Immature natural killer cell (primary cell): ENCODE data around the gene MRPS25. TPM values are rescaled to one million over a fixed set of nuclear protein-coding genes. Genes with fewer than 3 reads are reported as not detected.

Experiments used
- DNase-seq, 3 donors: peaks; one replicate each; pipeline ENCODE4 v3.0.0; 2022; ENCODE audit warnings: mixed read lengths in 1 of 3
- H3K27ac Mint-ChIP-seq, 6 donors: one replicate each; pipeline ENCODE4 v1.8.0; 2020; ENCODE audit warnings: mixed read lengths in 6 of 6, mild to moderate bottlenecking in 5 of 6, inconsistent platforms in 4 of 6, moderate library complexity in 3 of 6
- H3K27me3 Mint-ChIP-seq, 3 donors: one replicate each; pipeline ENCODE4 v1.8.0; 2020 to 2021; ENCODE audit warnings: low read depth in 3 of 3, mild to moderate bottlenecking in 3 of 3, mixed read lengths in 3 of 3, moderate library complexity in 3 of 3, inconsistent platforms in 1 of 3
- H3K36me3 Mint-ChIP-seq, 3 donors: one replicate each; pipeline ENCODE4 v1.8.0; 2020; ENCODE audit warnings: mixed read lengths in 3 of 3, inconsistent platforms in 2 of 3, mild to moderate bottlenecking in 2 of 3
- H3K4me1 Mint-ChIP-seq, 2 donors: one replicate each; pipeline ENCODE4 v1.8.0; 2020; ENCODE audit warnings: inconsistent platforms in 2 of 2, mild to moderate bottlenecking in 2 of 2, mixed read lengths in 2 of 2, moderate library complexity in 1 of 2
- H3K4me3 Mint-ChIP-seq, 5 donors: one replicate each; pipeline ENCODE4 v1.8.0; 2020; ENCODE audit warnings: mild to moderate bottlenecking in 5 of 5, mixed read lengths in 5 of 5, inconsistent platforms in 3 of 5, moderate library complexity in 3 of 5
- H3K9me3 Mint-ChIP-seq, 6 donors: one replicate each; pipeline ENCODE4 v1.8.0; 2020; ENCODE audit warnings: mild to moderate bottlenecking in 6 of 6, mixed read lengths in 6 of 6, inconsistent platforms in 4 of 6, moderate library complexity in 3 of 6
- polyA plus RNA-seq, 3 donors: library from polyadenylated mRNA; unstranded; fragments of 300-500 nt; fragmentation: Illumina TruSeq; gene quantifications; one replicate each; pipeline ENCODE4 v1.2.3, GENCODE V29; 2021

The MRPS25 gene
- polyA plus RNA-seq, 3 donors from 2014 or later = 11.0 to 20.9 (median 15.7) TPM

- DNase-seq = peak; percentile 70 to 72 (median 70)
- Mint-ChIP-seq H3K27me3 (peaks cover 17 to 29% (median 27%) of the 10 kb centered on the region in 3 donors), H3K9me3 (no peaks in the 10 kb centered on the region), H3K36me3 (peaks cover 5 to 25% (median 5%) of the 10 kb centered on the region in 3 donors), H3K4me1 (peaks cover 25 to 38% of the 10 kb centered on the region in 2 donors), H3K4me3 (peak overlapping the region; percentile 88 to 95 (median 91)), H3K27ac (peak overlapping the region; percentile 95 to 98 (median 98))
These were observed 32.8 kb upstream of the MRPS25 start for GRCh38 chr3:15097891-15098290.

- H3K27ac Mint-ChIP-seq = peak overlapping the region in 3 of 6 donors; percentile 53 to 79 (median 76)
- peaks cover 5 to 31% (median 5%) of the 10 kb centered on the region in 3 donors for H3K36me3 Mint-ChIP-seq
- H3K27me3 Mint-ChIP-seq = peaks cover 17 to 27% (median 26%) of the 10 kb centered on the region in 3 donors
- H3K4me1 Mint-ChIP-seq = peaks cover 25 to 38% of the 10 kb centered on the region in 2 donors
- DNase-seq = no peak
- no peaks in the 10 kb centered on the region for H3K9me3 Mint-ChIP-seq
- H3K4me3 Mint-ChIP-seq = peak overlapping the region in 2 of 5 donors; percentile 7 to 39
These were observed 30.9 kb upstream of the MRPS25 start for GRCh38 chr3:15096046-15096445.

- Mint-ChIP-seq H3K27me3 (peaks cover 16 to 21% (median 18%) of the 10 kb centered on the region in 3 donors), H3K4me3 (no peak overlapping the region), H3K27ac (no peak overlapping the region), H3K9me3 (no peaks in the 10 kb centered on the region), H3K4me1 (peaks cover 20 to 29% of the 10 kb centered on the region in 2 donors), H3K36me3 (peaks cover 10 to 42% (median 11%) of the 10 kb centered on the region in 3 donors)
- no peak for DNase-seq
These were observed 29.2 kb upstream of the MRPS25 start for GRCh38 chr3:15094187-15094875.

GRCh38 chr3:15092686-15093085 is 27.6 kb upstream of the MRPS25 start:
- H3K4me3 Mint-ChIP-seq = no peak overlapping the region
- no peak overlapping the region for H3K27ac Mint-ChIP-seq
- H3K36me3 Mint-ChIP-seq = peaks cover 10 to 45% (median 11%) of the 10 kb centered on the region in 3 donors
- H3K9me3 Mint-ChIP-seq = no peaks in the 10 kb centered on the region
- no peak for DNase-seq
- peaks cover 5 to 14% of the 10 kb centered on the region in 2 donors for H3K4me1 Mint-ChIP-seq
- H3K27me3 Mint-ChIP-seq = peaks cover 0 to 5% (median 2%) of the 10 kb centered on the region in 3 donors

GRCh38 chr3:15091575-15091974 is 26.5 kb upstream of the MRPS25 start:
- peaks cover 0 to 4% of the 10 kb centered on the region in 2 donors for H3K4me1 Mint-ChIP-seq
- no peak overlapping the region for H3K4me3 Mint-ChIP-seq
- H3K9me3 Mint-ChIP-seq = no peaks in the 10 kb centered on the region
- H3K27me3 Mint-ChIP-seq = peaks cover 0 to 4% (median 0%) of the 10 kb centered on the region in 3 donors
- no peak for DNase-seq
- H3K27ac Mint-ChIP-seq = no peak overlapping the region
- H3K36me3 Mint-ChIP-seq = peaks cover 10 to 49% (median 11%) of the 10 kb centered on the region in 3 donors

GRCh38 chr3:15089201-15089600 is 24.1 kb upstream of the MRPS25 start:
- no peaks in the 10 kb centered on the region for H3K4me1 Mint-ChIP-seq
- H3K4me3 Mint-ChIP-seq = no peak overlapping the region
- peaks cover 18 to 50% (median 22%) of the 10 kb centered on the region in 3 donors for H3K36me3 Mint-ChIP-seq
- no peaks in the 10 kb centered on the region for H3K9me3 Mint-ChIP-seq
- no peak overlapping the region for H3K27ac Mint-ChIP-seq
- DNase-seq = no peak
- H3K27me3 Mint-ChIP-seq = no peaks in the 10 kb centered on the region

GRCh38 chr3:15086699-15087098 is 21.6 kb upstream of the MRPS25 start:
- no peak for DNase-seq
- Mint-ChIP-seq H3K27me3 (peaks cover 0 to 2% (median 1%) of the 10 kb centered on the region in 3 donors), H3K27ac (no peak overlapping the region), H3K9me3 (no peaks in the 10 kb centered on the region), H3K36me3 (peaks cover 28 to 61% (median 33%) of the 10 kb centered on the region in 3 donors), H3K4me3 (no peak overlapping the region), H3K4me1 (no peaks in the 10 kb centered on the region)

GRCh38 chr3:15086263-15086662 is 21.1 kb upstream of the MRPS25 start:
- no peak for DNase-seq
- Mint-ChIP-seq H3K9me3 (no peaks in the 10 kb centered on the region), H3K27ac (no peak overlapping the region), H3K27me3 (peaks cover 0 to 2% (median 1%) of the 10 kb centered on the region in 3 donors), H3K4me1 (no peaks in the 10 kb centered on the region), H3K4me3 (no peak overlapping the region), H3K36me3 (peaks cover 28 to 63% (median 38%) of the 10 kb centered on the region in 3 donors)

GRCh38 chr3:15083252-15083651 is 18.1 kb upstream of the MRPS25 start:
- Mint-ChIP-seq H3K27ac (peak overlapping the region in 1 of 6 donors; percentile 4), H3K9me3 (no peaks in the 10 kb centered on the region), H3K36me3 (peaks cover 33 to 66% (median 45%) of the 10 kb centered on the region in 3 donors), H3K4me1 (no peaks in the 10 kb centered on the region), H3K27me3 (peaks cover 0 to 2% (median 1%) of the 10 kb centered on the region in 3 donors), H3K4me3 (no peak overlapping the region)
- DNase-seq = no peak

GRCh38 chr3:15081960-15082664 is 17.0 kb upstream of the MRPS25 start:
- no peaks in the 10 kb centered on the region for H3K4me1 Mint-ChIP-seq
- peak overlapping the region in 2 of 6 donors; percentile 27 to 81 for H3K27ac Mint-ChIP-seq
- peaks cover 42 to 78% (median 52%) of the 10 kb centered on the region in 3 donors for H3K36me3 Mint-ChIP-seq
- peaks cover 0 to 2% (median 1%) of the 10 kb centered on the region in 3 donors for H3K27me3 Mint-ChIP-seq
- no peak for DNase-seq
- H3K4me3 Mint-ChIP-seq = no peak overlapping the region
- H3K9me3 Mint-ChIP-seq = no peaks in the 10 kb centered on the region

- H3K4me1 Mint-ChIP-seq = no peaks in the 10 kb centered on the region
- no peak for DNase-seq
- H3K27me3 Mint-ChIP-seq = peaks cover 0 to 2% (median 1%) of the 10 kb centered on the region in 3 donors
- H3K9me3 Mint-ChIP-seq = no peaks in the 10 kb centered on the region
- H3K36me3 Mint-ChIP-seq = peaks cover 50 to 78% (median 62%) of the 10 kb centered on the region in 3 donors
- no peak overlapping the region for H3K27ac Mint-ChIP-seq
- H3K4me3 Mint-ChIP-seq = no peak overlapping the region
These were observed 14.0 kb upstream of the MRPS25 start for GRCh38 chr3:15079091-15079490.

GRCh38 chr3:15074500-15074899 is 9.4 kb upstream of the MRPS25 start:
- Mint-ChIP-seq H3K4me3 (no peak overlapping the region), H3K36me3 (peaks cover 39 to 66% (median 43%) of the 10 kb centered on the region in 3 donors), H3K4me1 (no peaks in the 10 kb centered on the region), H3K9me3 (no peaks in the 10 kb centered on the region), H3K27ac (no peak overlapping the region), H3K27me3 (no peaks in the 10 kb centered on the region)
- no peak for DNase-seq

GRCh38 chr3:15071699-15072098 is 6.6 kb upstream of the MRPS25 start:
- no peak overlapping the region for H3K4me3 Mint-ChIP-seq
- peaks cover 23 to 41% (median 29%) of the 10 kb centered on the region in 3 donors for H3K36me3 Mint-ChIP-seq
- peak overlapping the region in 1 of 6 donors; percentile 4 for H3K27ac Mint-ChIP-seq
- no peaks in the 10 kb centered on the region for H3K9me3 Mint-ChIP-seq
- no peak for DNase-seq
- H3K27me3 Mint-ChIP-seq = no peaks in the 10 kb centered on the region
- H3K4me1 Mint-ChIP-seq = no peaks in the 10 kb centered on the region

- peaks cover 6 to 22% (median 11%) of the 10 kb centered on the region in 3 donors for H3K36me3 Mint-ChIP-seq
- H3K9me3 Mint-ChIP-seq = no peaks in the 10 kb centered on the region
- peaks cover 9 to 10% of the 10 kb centered on the region in 2 donors for H3K4me1 Mint-ChIP-seq
- no peaks in the 10 kb centered on the region for H3K27me3 Mint-ChIP-seq
- H3K4me3 Mint-ChIP-seq = no peak overlapping the region
- H3K27ac Mint-ChIP-seq = peak overlapping the region in 1 of 6 donors; percentile 54
- no peak for DNase-seq
These were observed 4.3 kb upstream of the MRPS25 start for GRCh38 chr3:15069441-15069840.
